Liver (tissue), 9 donors: ENCODE results near the gene UBE2L5. TPM values are rescaled to one million over a fixed set of nuclear protein-coding genes. Genes with fewer than 3 reads are reported as not detected.

ENCODE experiments used
- DNase-seq: peaks from one replicate; pipeline ENCODE4 v3.0.0-alpha.2; 2017; ENCODE audit warnings: low spot score
- H3K27ac ChIP-seq, 2 donors: one replicate each; pipeline ENCODE4 v1.7.0; 2013; ENCODE audit warnings: inconsistent platforms in 2 of 2, low read length in 2 of 2, control low read depth in 1 of 2, low read depth in 1 of 2, mild to moderate bottlenecking in 1 of 2
- H3K27me3 ChIP-seq, 4 donors: one replicate each; pipeline versions ENCODE4 v1.6.1 to v1.7.0; 2013; ENCODE audit warnings: low read length in 3 of 4, inconsistent platforms in 1 of 4, mild to moderate bottlenecking in 1 of 4, moderate library complexity in 1 of 4; ENCODE audit not compliant: control insufficient read depth in 4 of 4, insufficient read depth in 4 of 4
- H3K36me3 ChIP-seq, 4 donors: one replicate each; pipeline versions ENCODE4 v1.6.1 to v1.7.0; 2013; ENCODE audit warnings: low read length in 3 of 4, mild to moderate bottlenecking in 3 of 4, low read depth in 1 of 4, moderate library complexity in 1 of 4; ENCODE audit not compliant: control insufficient read depth in 4 of 4, insufficient read depth in 3 of 4
- H3K4me1 ChIP-seq, 4 donors: one replicate each; pipeline versions ENCODE4 v1.6.1 to v1.7.0; 2013; ENCODE audit warnings: low read length in 3 of 4, mild to moderate bottlenecking in 3 of 4, moderate library complexity in 1 of 4; ENCODE audit not compliant: control insufficient read depth in 4 of 4, insufficient read depth in 4 of 4
- H3K4me3 ChIP-seq, 3 donors: one replicate each; pipeline versions ENCODE4 v1.6.1 to v1.7.0; 2013; ENCODE audit warnings: low read length in 3 of 3, control low read depth in 1 of 3, low read depth in 1 of 3, mild to moderate bottlenecking in 1 of 3
- H3K9ac ChIP-seq, 2 donors: one replicate each; pipeline ENCODE4 v1.7.0; 2013; ENCODE audit warnings: low read length in 2 of 2, mild to moderate bottlenecking in 2 of 2, moderate library complexity in 2 of 2, control low read depth in 1 of 2, low read depth in 1 of 2
- H3K9me3 ChIP-seq, 4 donors: one replicate each; pipeline versions ENCODE4 v1.6.1 to v1.7.0; 2013; ENCODE audit warnings: low read length in 3 of 4; ENCODE audit not compliant: control insufficient read depth in 4 of 4
- EGR1 ChIP-seq, 2 donors: IDR thresholded peaks; 2 replicates each; pipeline ENCODE4 v1.6.1; 2016 to 2018; ENCODE audit warnings: antibody characterized with exemption in 2 of 2, low read depth in 2 of 2
- FOXA1 ChIP-seq: IDR thresholded peaks from 2 replicates; pipeline ENCODE4 v1.6.1; 2016; ENCODE audit warnings: antibody characterized with exemption
- FOXA2 ChIP-seq: IDR thresholded peaks from 2 replicates; pipeline ENCODE4 v1.6.1; 2016; ENCODE audit warnings: antibody characterized with exemption
- GABPA ChIP-seq, 2 donors: IDR thresholded peaks in 1 of 2; conservative IDR thresholded peaks in 1 of 2; 2 replicates each; pipeline ENCODE4 v1.6.1; 2016; ENCODE audit warnings: antibody characterized with exemption in 2 of 2, mild to moderate bottlenecking in 1 of 2, moderate library complexity in 1 of 2
- HNF4A ChIP-seq, 2 donors: conservative IDR thresholded peaks; 2 replicates each; pipeline ENCODE4 v1.6.1; 2016; ENCODE audit warnings: antibody characterized with exemption in 2 of 2, mild to moderate bottlenecking in 2 of 2
- HNF4G ChIP-seq: IDR thresholded peaks from 2 replicates; pipeline ENCODE4 v1.6.1; 2016; ENCODE audit warnings: antibody characterized with exemption
- JUND ChIP-seq, 2 donors: IDR thresholded peaks; 2 replicates each; pipeline ENCODE4 v1.6.1; 2016; ENCODE audit warnings: antibody characterized with exemption in 2 of 2
- NR2F2 ChIP-seq: IDR thresholded peaks from 2 replicates; pipeline ENCODE4 v1.6.1; 2016; ENCODE audit warnings: antibody characterized with exemption
- RAD21 ChIP-seq, 2 donors: IDR thresholded peaks; 2 replicates each; pipeline ENCODE4 v1.6.1; 2016; ENCODE audit warnings: antibody characterized with exemption in 2 of 2, mild to moderate bottlenecking in 2 of 2
- RXRA ChIP-seq, 2 donors: IDR thresholded peaks; 2 replicates each; pipeline ENCODE4 v1.6.1; 2017 to 2018; ENCODE audit warnings: antibody characterized with exemption in 2 of 2, mild to moderate bottlenecking in 1 of 2
- SP1 ChIP-seq: IDR thresholded peaks from 2 replicates; pipeline ENCODE4 v1.6.1; 2018; ENCODE audit warnings: antibody characterized with exemption, mild to moderate bottlenecking
- TAF1 ChIP-seq: conservative IDR thresholded peaks from 2 replicates; pipeline ENCODE4 v1.6.1; 2016; ENCODE audit warnings: antibody characterized with exemption, mild to moderate bottlenecking
- YY1 ChIP-seq: IDR thresholded peaks from 2 replicates; pipeline ENCODE4 v1.6.1; 2016; ENCODE audit warnings: antibody characterized with exemption, mild to moderate bottlenecking
- WGBS: extraction: QIAGEN DNeasy Blood & Tissue Kit; methylation state at CpG from one replicate; pipeline ENCODE4 v1.1.7; 2013; 5-methylcytosine and 5-hydroxymethylcytosine counted together
- polyA plus RNA-seq, 2 donors: library from polyadenylated mRNA; stranded (reverse) in 1 of 2; unstranded in 1 of 2; fragments of 200-250 nt in 1 of 2; fragments of >200 nt in 1 of 2; fragmentation: Nextera tagmentation in 1 of 2; extraction: Ambion mirVana in 1 of 2; gene quantifications; one replicate each; pipeline versions ENCODE4 v1.2.1 to v1.2.3, GENCODE V29; 2013 to 2015
- total RNA-seq, 2 donors: library from RNA; depleted of rRNA; stranded (reverse); fragments of >200 nt; gene quantifications; one replicate each; pipeline ENCODE4 v1.2.3, GENCODE V29; 2014
- TF ChIP-seq, protein P1 (sequence below): IDR thresholded peaks from 2 replicates; pipeline ENCODE4 v1.6.1; 2016; ENCODE audit warnings: antibody characterized with exemption, mild to moderate bottlenecking
- TF ChIP-seq, protein P2 (sequence below): IDR thresholded peaks from 2 replicates; pipeline ENCODE4 v1.6.1; 2016; ENCODE audit warnings: antibody characterized with exemption
- TF ChIP-seq, protein P3 (sequence below): fragments of 150-350 bp; IDR thresholded peaks from 2 replicates; pipeline ENCODE4 v1.5.1; 2017; ENCODE audit warnings: improper control_type of control experiment, low read depth, low read length; ENCODE audit not compliant: missing input control
- TF ChIP-seq, protein P4 (sequence below): IDR thresholded peaks from 2 replicates; pipeline ENCODE4 v1.6.1; 2016; ENCODE audit warnings: antibody characterized with exemption
- TF ChIP-seq, protein P5 (sequence below): IDR thresholded peaks from 2 replicates; pipeline ENCODE4 v1.6.1; 2016; ENCODE audit warnings: antibody characterized with exemption
- donor health status: healthy.
- donor health status: healthy.
- donor health status: healthy.
- donor health status: healthy.
- donor health status: healthy.

UBE2L5 gene
- total and polyA plus RNA-seq, 4 donors, result 0.10 TPM; not detected in 3

DNA sequence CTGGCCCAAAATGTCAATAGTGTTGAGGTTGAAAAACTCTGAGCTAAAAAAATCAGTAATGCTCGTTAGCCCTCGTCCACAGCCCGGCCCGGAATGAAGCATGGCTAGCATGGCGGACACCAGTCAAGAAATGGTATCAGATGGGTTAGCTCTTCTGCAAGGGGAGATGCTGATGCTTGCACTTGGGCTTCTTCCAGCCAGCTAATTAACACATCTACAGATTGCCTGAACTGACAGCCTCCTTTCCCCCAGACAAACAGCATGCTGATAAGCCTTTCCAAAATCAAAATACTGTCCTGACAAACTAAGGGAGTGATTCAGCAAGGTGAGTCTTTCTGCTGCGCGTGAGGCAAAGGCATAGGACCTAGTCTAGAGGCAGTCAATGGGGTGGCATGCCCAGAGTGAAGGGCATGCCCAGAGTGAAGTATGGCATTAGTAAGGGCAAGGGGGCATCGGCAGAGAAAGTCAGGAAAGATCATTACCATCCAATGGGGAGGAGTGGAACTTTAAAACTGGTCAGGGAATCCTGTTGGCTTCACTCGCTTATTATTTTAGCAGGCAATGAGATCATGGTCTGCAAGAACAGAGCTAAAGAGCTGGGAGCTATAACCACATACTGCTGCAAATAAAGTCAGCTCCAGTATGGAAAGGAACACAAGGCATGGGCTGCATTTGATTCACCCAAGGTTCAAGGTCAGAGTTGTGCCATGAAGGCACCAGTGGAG, 30.2 kb upstream of the UBE2L5 start:
- Histone ChIP-seq H3K9me3 (no peaks in the 10 kb centered on the region), H3K27me3 (no peaks in the 10 kb centered on the region), H3K4me1 (peaks cover 5 to 47% (median 22%) of the 10 kb centered on the region in 4 donors), H3K27ac (no peak overlapping the region), H3K9ac (no peak overlapping the region), H3K4me3 (no peak overlapping the region), H3K36me3 (no peaks in the 10 kb centered on the region)
- peak in 1 of 2 donors; percentile 13 for TF ChIP-seq HNF4A (conservative IDR thresholded peaks at IDR 0.05)
- no peak for TF ChIP-seq YY1
- no peak for DNase-seq
- WGBS, result 93% methylated on average over 9 of the region's 9 CpGs

DNA sequence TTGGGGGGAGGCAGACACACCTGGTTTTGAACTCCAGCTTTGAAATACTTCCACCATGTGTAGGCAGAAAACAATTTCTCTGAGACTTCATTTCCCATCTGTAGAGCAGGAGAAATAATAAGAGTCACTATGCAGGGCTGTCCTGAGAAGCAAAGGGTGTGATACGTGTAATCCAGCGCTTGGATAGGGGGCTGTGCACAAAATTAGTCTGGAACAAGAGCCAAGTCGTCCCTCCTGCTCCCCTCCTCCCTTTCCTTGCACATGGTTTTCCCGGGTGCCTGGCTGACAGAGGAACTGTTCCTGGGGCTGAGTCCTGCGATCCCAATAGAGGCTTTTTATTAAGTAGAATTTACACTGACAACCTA, 29.6 kb upstream of the UBE2L5 start:
- Histone ChIP-seq H3K36me3 (no peaks in the 10 kb centered on the region), H3K9me3 (no peaks in the 10 kb centered on the region), H3K27me3 (no peaks in the 10 kb centered on the region), H3K27ac (no peak overlapping the region), H3K4me3 (no peak overlapping the region), H3K4me1 (peaks cover 5 to 52% (median 27%) of the 10 kb centered on the region in 4 donors), H3K9ac (no peak overlapping the region)
- no peak for DNase-seq
- WGBS, result 70% methylated on average over 5 of the region's 5 CpGs
- TF ChIP-seq HNF4A (conservative IDR thresholded peaks at IDR 0.05) (peak in 1 of 2 donors; percentile 1), RAD21 (IDR thresholded peaks at IDR 0.05) (no peak)

DNA sequence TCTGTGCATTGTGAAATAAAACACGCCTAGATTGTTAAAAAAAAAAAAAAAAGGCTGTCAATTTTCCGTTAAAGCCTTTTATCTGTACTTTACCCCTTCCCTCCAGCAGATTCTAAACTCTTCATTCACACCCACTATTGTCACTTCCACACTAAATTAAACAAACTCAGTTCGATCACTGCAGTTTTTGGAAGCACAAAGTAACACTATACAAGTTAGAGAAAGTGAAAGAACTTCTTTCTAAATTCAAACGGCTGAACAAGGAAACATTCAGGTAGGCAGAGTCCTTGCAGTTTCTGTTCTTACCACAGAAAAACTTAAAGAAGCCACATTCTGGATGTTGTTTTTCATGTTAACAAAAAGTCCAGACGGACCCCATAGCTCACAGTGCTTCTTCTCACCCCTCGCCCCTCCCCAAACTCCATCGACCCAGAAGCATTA, 27.5 kb upstream of the UBE2L5 start:
- TF ChIP-seq FOXA2 (peak; percentile 1), HNF4A (conservative IDR thresholded peaks at IDR 0.05) (peak; percentile 66 to 79), RXRA (IDR thresholded peaks at IDR 0.05) (peak in 1 of 2 donors; percentile 30), HNF4G (no peak), FOXA1 (no peak), TAF1 (no peak), JUND (IDR thresholded peaks at IDR 0.05) (no peak), NR2F2 (no peak), GABPA (IDR thresholded peaks at IDR 0.05 in 1 of 2, conservative IDR thresholded peaks at IDR 0.05 in 1 of 2) (no peak), EGR1 (IDR thresholded peaks at IDR 0.05; ENCODE audit: low read depth in 2 of 2) (peak in 1 of 2 donors; percentile 20), RAD21 (IDR thresholded peaks at IDR 0.05) (peak; percentile 0 to 21), YY1 (no peak), SP1 (peak; percentile 49)
- TF ChIP-seq, protein P1, sequence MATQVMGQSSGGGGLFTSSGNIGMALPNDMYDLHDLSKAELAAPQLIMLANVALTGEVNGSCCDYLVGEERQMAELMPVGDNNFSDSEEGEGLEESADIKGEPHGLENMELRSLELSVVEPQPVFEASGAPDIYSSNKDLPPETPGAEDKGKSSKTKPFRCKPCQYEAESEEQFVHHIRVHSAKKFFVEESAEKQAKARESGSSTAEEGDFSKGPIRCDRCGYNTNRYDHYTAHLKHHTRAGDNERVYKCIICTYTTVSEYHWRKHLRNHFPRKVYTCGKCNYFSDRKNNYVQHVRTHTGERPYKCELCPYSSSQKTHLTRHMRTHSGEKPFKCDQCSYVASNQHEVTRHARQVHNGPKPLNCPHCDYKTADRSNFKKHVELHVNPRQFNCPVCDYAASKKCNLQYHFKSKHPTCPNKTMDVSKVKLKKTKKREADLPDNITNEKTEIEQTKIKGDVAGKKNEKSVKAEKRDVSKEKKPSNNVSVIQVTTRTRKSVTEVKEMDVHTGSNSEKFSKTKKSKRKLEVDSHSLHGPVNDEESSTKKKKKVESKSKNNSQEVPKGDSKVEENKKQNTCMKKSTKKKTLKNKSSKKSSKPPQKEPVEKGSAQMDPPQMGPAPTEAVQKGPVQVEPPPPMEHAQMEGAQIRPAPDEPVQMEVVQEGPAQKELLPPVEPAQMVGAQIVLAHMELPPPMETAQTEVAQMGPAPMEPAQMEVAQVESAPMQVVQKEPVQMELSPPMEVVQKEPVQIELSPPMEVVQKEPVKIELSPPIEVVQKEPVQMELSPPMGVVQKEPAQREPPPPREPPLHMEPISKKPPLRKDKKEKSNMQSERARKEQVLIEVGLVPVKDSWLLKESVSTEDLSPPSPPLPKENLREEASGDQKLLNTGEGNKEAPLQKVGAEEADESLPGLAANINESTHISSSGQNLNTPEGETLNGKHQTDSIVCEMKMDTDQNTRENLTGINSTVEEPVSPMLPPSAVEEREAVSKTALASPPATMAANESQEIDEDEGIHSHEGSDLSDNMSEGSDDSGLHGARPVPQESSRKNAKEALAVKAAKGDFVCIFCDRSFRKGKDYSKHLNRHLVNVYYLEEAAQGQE, result no peak
- TF ChIP-seq, protein P2, sequence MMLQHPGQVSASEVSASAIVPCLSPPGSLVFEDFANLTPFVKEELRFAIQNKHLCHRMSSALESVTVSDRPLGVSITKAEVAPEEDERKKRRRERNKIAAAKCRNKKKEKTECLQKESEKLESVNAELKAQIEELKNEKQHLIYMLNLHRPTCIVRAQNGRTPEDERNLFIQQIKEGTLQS, result no peak
- TF ChIP-seq, protein P3, sequence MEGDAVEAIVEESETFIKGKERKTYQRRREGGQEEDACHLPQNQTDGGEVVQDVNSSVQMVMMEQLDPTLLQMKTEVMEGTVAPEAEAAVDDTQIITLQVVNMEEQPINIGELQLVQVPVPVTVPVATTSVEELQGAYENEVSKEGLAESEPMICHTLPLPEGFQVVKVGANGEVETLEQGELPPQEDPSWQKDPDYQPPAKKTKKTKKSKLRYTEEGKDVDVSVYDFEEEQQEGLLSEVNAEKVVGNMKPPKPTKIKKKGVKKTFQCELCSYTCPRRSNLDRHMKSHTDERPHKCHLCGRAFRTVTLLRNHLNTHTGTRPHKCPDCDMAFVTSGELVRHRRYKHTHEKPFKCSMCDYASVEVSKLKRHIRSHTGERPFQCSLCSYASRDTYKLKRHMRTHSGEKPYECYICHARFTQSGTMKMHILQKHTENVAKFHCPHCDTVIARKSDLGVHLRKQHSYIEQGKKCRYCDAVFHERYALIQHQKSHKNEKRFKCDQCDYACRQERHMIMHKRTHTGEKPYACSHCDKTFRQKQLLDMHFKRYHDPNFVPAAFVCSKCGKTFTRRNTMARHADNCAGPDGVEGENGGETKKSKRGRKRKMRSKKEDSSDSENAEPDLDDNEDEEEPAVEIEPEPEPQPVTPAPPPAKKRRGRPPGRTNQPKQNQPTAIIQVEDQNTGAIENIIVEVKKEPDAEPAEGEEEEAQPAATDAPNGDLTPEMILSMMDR, result no peak
- TF ChIP-seq, protein P4, sequence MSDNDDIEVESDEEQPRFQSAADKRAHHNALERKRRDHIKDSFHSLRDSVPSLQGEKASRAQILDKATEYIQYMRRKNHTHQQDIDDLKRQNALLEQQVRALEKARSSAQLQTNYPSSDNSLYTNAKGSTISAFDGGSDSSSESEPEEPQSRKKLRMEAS, result no peak
- TF ChIP-seq, protein P5, sequence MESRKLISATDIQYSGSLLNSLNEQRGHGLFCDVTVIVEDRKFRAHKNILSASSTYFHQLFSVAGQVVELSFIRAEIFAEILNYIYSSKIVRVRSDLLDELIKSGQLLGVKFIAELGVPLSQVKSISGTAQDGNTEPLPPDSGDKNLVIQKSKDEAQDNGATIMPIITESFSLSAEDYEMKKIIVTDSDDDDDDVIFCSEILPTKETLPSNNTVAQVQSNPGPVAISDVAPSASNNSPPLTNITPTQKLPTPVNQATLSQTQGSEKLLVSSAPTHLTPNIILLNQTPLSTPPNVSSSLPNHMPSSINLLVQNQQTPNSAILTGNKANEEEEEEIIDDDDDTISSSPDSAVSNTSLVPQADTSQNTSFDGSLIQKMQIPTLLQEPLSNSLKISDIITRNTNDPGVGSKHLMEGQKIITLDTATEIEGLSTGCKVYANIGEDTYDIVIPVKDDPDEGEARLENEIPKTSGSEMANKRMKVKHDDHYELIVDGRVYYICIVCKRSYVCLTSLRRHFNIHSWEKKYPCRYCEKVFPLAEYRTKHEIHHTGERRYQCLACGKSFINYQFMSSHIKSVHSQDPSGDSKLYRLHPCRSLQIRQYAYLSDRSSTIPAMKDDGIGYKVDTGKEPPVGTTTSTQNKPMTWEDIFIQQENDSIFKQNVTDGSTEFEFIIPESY, result peak; percentile 39
- Histone ChIP-seq H3K4me1 (peaks cover 6 to 56% (median 31%) of the 10 kb centered on the region in 4 donors), H3K27me3 (no peaks in the 10 kb centered on the region), H3K36me3 (no peaks in the 10 kb centered on the region), H3K9me3 (no peaks in the 10 kb centered on the region), H3K4me3 (peak overlapping the region; percentile 55 to 66 (median 61)), H3K9ac (peak overlapping the region; percentile 95 to 98), H3K27ac (peak overlapping the region; percentile 98)
- DNase-seq, result no peak
- WGBS, result 0% methylated on average over 7 of the region's 7 CpGs
